ENCODE measurements around the gene FLOT1.

FLOT1 gene

GRCh38 chr6:30700340-30700739, 42.1 kb downstream of the FLOT1 start:
- no peak for DNase-seq (ENCODE audit: low read depth)

GRCh38 chr6:30696432-30696831, 46.1 kb downstream of the FLOT1 start:
- no peak for DNase-seq (ENCODE audit: low read depth)

- no peak for DNase-seq (ENCODE audit: low read depth)
Measured at GRCh38 chr6:30691208-30691847, 51.2 kb downstream of the FLOT1 start.

GRCh38 chr6:30690403-30691207, 51.9 kb downstream of the FLOT1 start, which contains the start of gene NRM:
NRM (minus strand) TSS chr6:30690984; CDS start chr6:30690974, 10 bp downstream.
- DNase-seq (ENCODE audit: low read depth), result peak; percentile 90

GRCh38 chr6:30689985-30690384, 52.5 kb downstream of the FLOT1 start:
- no peak for DNase-seq (ENCODE audit: low read depth)

GRCh38 chr6:30689022-30689865, 53.2 kb downstream of the FLOT1 start:
- no peak for DNase-seq (ENCODE audit: low read depth)

GRCh38 chr6:30688569-30688968, 53.9 kb downstream of the FLOT1 start:
- DNase-seq (ENCODE audit: low read depth), result no peak

GRCh38 chr6:30687659-30688431, 54.6 kb downstream of the FLOT1 start:
- DNase-seq (ENCODE audit: low read depth), result no peak

- peak; percentile 98 for DNase-seq (ENCODE audit: low read depth)
Measured at GRCh38 chr6:30686908-30687658, 55.4 kb downstream of the FLOT1 start.

- no peak for DNase-seq (ENCODE audit: low read depth)
Measured at GRCh38 chr6:30686009-30686907, 56.2 kb downstream of the FLOT1 start, which contains the start of gene PPP1R18. PPP1R18 (minus strand) TSS chr6:30686645; CDS start chr6:30686018, 627 bp downstream.

- DNase-seq (ENCODE audit: low read depth), result no peak
Measured at GRCh38 chr6:30685157-30686008, 57.1 kb downstream of the FLOT1 start.

- no peak for DNase-seq (ENCODE audit: low read depth)
Measured at GRCh38 chr6:30684386-30685156, 57.9 kb downstream of the FLOT1 start.

GRCh38 chr6:30683980-30684338, 58.5 kb downstream of the FLOT1 start:
- DNase-seq (ENCODE audit: low read depth), result no peak

GRCh38 chr6:30683183-30683979, 59.1 kb downstream of the FLOT1 start:
- DNase-seq (ENCODE audit: low read depth), result no peak

GRCh38 chr6:30682143-30683117, 60.1 kb downstream of the FLOT1 start:
- DNase-seq (ENCODE audit: low read depth), result peak; percentile 95

GRCh38 chr6:30681766-30682142, 60.7 kb downstream of the FLOT1 start:
- no peak for DNase-seq (ENCODE audit: low read depth)

All from HS-27A (cell line).